Measurements from ENCODE around the gene SRGAP3. TPM values are rescaled to one million over a fixed set of nuclear protein-coding genes. Genes with fewer than 3 reads are reported as not detected.

SRGAP3 gene
- total RNA-seq, 1 donor from 2014 or later: 0.99 TPM

DNA sequence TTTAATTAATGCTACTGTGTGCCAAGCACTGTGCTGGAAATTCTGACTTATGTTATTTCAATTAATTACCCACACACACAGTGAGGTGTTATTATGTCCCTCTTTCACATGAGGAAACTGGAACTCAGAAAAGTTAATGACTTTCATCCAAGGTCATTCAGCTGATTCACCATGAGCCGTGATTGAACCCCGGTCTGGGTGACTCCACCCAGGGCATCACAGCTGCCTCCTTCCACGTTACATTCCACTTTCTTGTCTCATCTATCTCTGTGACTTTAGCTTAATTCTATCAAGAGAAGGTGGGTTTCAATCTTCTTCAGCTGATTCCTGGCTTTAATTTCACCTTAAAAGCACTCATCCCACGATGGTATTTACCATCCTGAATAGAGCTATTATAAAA, 16.3 kb downstream of the SRGAP3 start:
- no peak for DNase-seq (ENCODE audit: low spot score)
- Mint-ChIP-seq H3K4me3 (ENCODE audit: unreplicated experiment) (no peak overlapping the region), H3K27me3 (ENCODE audit: low read depth) (peaks cover 20% of the 10 kb centered on the region), H3K9me3 (ENCODE audit: low read depth) (no peaks in the 10 kb centered on the region), H3K36me3 (ENCODE audit: low read depth) (peaks cover 1% of the 10 kb centered on the region), H3K4me1 (ENCODE audit: low read depth) (no peaks in the 10 kb centered on the region), H3K27ac (ENCODE audit: unreplicated experiment) (no peak overlapping the region)
- TF ChIP-seq, protein P1, sequence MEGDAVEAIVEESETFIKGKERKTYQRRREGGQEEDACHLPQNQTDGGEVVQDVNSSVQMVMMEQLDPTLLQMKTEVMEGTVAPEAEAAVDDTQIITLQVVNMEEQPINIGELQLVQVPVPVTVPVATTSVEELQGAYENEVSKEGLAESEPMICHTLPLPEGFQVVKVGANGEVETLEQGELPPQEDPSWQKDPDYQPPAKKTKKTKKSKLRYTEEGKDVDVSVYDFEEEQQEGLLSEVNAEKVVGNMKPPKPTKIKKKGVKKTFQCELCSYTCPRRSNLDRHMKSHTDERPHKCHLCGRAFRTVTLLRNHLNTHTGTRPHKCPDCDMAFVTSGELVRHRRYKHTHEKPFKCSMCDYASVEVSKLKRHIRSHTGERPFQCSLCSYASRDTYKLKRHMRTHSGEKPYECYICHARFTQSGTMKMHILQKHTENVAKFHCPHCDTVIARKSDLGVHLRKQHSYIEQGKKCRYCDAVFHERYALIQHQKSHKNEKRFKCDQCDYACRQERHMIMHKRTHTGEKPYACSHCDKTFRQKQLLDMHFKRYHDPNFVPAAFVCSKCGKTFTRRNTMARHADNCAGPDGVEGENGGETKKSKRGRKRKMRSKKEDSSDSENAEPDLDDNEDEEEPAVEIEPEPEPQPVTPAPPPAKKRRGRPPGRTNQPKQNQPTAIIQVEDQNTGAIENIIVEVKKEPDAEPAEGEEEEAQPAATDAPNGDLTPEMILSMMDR (IDR thresholded peaks at IDR 0.05): no peak

DNA sequence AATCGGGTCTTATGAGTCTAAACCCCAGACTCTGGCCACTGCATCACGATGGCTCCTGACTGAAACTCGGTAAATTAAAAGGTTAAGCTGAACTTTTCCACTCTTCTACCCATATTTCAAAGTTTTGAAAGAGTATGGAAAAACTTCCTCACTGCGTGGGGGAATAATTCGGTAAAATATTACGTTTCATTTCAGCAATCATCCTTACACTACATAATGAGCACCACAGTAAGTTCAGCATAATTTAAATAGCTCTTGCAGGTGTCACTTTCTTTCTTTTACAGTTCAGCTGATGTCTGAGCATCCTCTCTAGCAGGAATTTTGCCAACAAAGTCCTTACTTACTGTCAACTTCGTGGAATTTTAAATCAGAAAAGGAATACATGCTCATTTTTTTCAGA, 17.5 kb downstream of the SRGAP3 start:
- H3K4me3 Mint-ChIP-seq (ENCODE audit: unreplicated experiment): no peak overlapping the region
- no peaks in the 10 kb centered on the region for H3K9me3 Mint-ChIP-seq (ENCODE audit: low read depth)
- H3K27me3 Mint-ChIP-seq (ENCODE audit: low read depth): peaks cover 20% of the 10 kb centered on the region
- H3K27ac Mint-ChIP-seq (ENCODE audit: unreplicated experiment): no peak overlapping the region
- DNase-seq (ENCODE audit: low spot score): no peak
- TF ChIP-seq, protein P1 (IDR thresholded peaks at IDR 0.05): no peak
- H3K36me3 Mint-ChIP-seq (ENCODE audit: low read depth): peaks cover 1% of the 10 kb centered on the region
- no peaks in the 10 kb centered on the region for H3K4me1 Mint-ChIP-seq (ENCODE audit: low read depth)

DNA sequence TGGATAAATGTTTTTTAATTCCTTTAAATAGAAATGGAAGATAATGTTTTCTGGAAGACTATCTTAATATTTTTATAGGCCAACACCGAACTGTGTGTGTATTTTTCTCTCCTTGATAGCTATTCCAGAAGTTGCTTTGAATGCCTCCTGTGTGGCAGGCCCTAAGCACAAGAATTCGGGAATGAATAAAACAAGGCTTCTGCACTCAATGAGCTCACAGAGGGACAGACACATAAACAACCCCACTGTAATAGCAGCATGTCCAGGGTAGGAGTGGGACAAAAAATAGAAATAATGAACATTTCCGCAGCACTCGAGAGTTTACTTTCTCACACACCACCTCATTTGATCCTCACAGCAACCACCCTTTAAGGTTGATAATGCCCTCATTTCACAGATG, 18.0 kb downstream of the SRGAP3 start:
- Mint-ChIP-seq H3K27ac (ENCODE audit: unreplicated experiment) (no peak overlapping the region), H3K36me3 (ENCODE audit: low read depth) (peaks cover 1% of the 10 kb centered on the region), H3K27me3 (ENCODE audit: low read depth) (peaks cover 19% of the 10 kb centered on the region), H3K4me1 (ENCODE audit: low read depth) (peaks cover under 1% of the 10 kb centered on the region), H3K9me3 (ENCODE audit: low read depth) (no peaks in the 10 kb centered on the region), H3K4me3 (ENCODE audit: unreplicated experiment) (no peak overlapping the region)
- TF ChIP-seq, protein P1 (IDR thresholded peaks at IDR 0.05): no peak
- no peak for DNase-seq (ENCODE audit: low spot score)

DNA sequence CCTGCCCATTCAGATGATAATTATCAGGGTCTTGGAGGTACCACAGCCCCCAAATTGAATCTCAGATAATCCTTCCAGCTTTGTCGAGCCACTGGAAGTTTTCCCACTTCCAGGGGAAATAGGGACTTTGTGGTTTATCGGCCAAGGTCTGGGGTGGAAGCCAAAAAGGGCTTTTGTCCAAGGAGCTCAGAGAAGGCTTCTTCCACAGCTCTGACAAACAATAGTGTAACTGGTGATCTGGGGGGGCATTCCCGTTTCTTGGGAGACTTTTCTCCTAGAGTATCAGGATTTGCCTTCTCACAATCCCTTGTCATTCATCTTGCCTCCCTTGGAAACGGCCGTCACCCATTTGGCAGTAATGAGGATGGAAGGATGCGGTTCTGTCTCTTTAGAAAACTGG, 18.4 kb downstream of the SRGAP3 start:
- H3K27ac Mint-ChIP-seq (ENCODE audit: unreplicated experiment): no peak overlapping the region

DNA sequence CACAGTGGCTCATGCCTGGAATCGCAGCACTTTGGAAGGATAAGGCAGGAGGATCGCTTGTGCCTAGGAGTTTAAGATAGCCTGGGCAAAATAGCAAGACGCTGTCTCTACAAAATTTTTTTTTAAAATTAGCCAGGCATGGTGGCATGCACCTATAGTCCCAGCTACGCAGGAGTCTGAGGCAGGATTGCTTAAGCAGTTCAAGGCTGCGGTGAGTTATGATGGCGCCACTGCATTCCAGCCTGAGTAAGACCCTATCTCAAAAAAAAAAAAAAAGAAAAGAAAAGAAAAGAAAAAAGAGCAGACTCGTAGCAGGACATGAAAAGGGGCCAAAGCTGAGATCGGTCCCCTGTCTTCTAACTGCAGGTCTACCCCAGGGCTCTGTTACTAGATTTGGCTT, 18.9 kb downstream of the SRGAP3 start:
- H3K27ac Mint-ChIP-seq (ENCODE audit: unreplicated experiment): no peak overlapping the region
- H3K4me1 Mint-ChIP-seq (ENCODE audit: low read depth): peaks cover 4% of the 10 kb centered on the region
- TF ChIP-seq, protein P1 (IDR thresholded peaks at IDR 0.05): no peak
- no peaks in the 10 kb centered on the region for H3K9me3 Mint-ChIP-seq (ENCODE audit: low read depth)
- H3K27me3 Mint-ChIP-seq (ENCODE audit: low read depth): peaks cover 12% of the 10 kb centered on the region
- peaks cover 1% of the 10 kb centered on the region for H3K36me3 Mint-ChIP-seq (ENCODE audit: low read depth)
- no peak overlapping the region for H3K4me3 Mint-ChIP-seq (ENCODE audit: unreplicated experiment)
- DNase-seq (ENCODE audit: low spot score): no peak

More for the DNA sequence above, 18.4 kb downstream of the SRGAP3 start:
- no peak overlapping the region for H3K4me3 Mint-ChIP-seq (ENCODE audit: unreplicated experiment)
- H3K4me1 Mint-ChIP-seq (ENCODE audit: low read depth): peaks cover 4% of the 10 kb centered on the region
- no peaks in the 10 kb centered on the region for H3K9me3 Mint-ChIP-seq (ENCODE audit: low read depth)
- H3K36me3 Mint-ChIP-seq (ENCODE audit: low read depth): peaks cover 1% of the 10 kb centered on the region
- DNase-seq (ENCODE audit: low spot score): no peak
- TF ChIP-seq, protein P1 (IDR thresholded peaks at IDR 0.05): no peak
- peaks cover 14% of the 10 kb centered on the region for H3K27me3 Mint-ChIP-seq (ENCODE audit: low read depth)
